Astrocyte of the cerebellum (primary cell): Measurements from ENCODE around the gene NISCH.

ENCODE experiments used
- DNase-seq: peaks from one replicate; pipeline ENCODE4 v3.0.0-alpha.2; 2011; ENCODE audit warnings: low read depth
- H3K4me3 ChIP-seq: 2 replicates; pipeline ENCODE4 v1.5.1; 2011; ENCODE audit warnings: mild to moderate bottlenecking, low read depth, low read length, moderate library complexity
- CTCF ChIP-seq: IDR thresholded peaks from 2 replicates; pipeline ENCODE4 v1.5.1; 2012; ENCODE audit warnings: low read length, low read depth, moderate library complexity, mild to moderate bottlenecking; ENCODE audit errors: missing control alignments
- in situ Hi-C: cut with HindIII; loops from 2 replicates; pipeline ENCODE4 v1.10.0; 2017; ENCODE audit warnings: low sequenced_read_pairs

NISCH gene

DNA sequence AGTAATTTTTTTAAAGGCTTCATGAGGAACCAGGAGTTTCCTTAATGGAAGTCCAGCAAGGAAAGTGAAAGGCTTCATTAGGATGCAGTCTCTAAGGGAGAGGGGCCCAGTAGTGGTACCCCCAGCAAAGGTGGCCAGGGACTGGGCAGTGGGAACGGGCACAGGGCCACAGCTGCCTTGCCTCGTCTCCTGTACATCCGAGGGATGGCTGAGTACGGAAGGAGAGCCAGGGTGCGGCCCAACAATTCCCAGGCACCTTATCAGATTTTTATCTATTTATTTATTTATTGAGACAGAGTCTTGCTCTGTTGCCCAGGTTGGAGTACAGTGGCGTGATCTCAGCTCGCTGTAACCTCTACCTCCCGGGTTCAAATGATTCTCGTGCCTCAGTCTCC lies 25.0 kb upstream of the NISCH start:
- H3K4me3 ChIP-seq, result no peak overlapping the region
- no peak for TF ChIP-seq CTCF
- in situ Hi-C loops, result no loop called here
- DNase-seq, result no peak

DNA sequence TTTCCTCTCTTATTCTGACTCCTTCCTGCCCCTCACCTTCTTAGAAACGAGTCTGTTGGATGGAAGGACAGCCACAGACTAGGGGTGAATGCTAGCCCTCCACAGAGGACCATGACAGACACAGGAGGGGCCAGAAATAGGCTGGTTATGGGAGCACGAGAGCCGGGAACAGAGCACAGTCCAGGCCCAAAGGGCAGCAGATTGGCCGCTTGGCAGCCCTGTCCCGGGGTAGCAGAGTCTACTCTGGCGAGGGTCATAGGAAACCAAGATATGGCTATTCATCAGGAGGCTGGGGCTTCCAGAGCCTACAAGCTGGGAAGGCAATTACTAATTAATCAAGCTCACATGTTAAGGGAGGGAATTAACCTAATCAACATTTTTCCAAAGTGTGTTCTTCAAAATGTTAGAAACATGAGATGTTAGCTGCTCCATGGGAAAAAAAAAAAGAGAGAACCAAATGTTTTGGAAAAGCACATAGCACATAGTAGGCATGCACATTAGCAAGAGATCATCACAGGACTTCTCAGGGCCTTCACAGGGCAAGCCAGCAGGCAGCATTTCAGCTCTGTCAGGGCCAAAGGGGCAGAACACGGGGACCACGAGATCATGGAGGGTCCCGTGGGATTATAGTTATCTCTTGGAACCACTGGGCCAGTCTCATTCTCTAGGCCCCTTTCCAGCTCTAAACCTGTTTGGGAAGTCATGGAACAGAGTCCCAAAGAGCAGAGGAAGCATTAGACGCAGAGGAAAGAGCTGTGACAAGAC lies 23.8 kb upstream of the NISCH start:
- TF ChIP-seq CTCF, result no peak
- in situ Hi-C loops, result no loop called here
- H3K4me3 ChIP-seq, result no peak overlapping the region
- no peak for DNase-seq

- no peak overlapping the region for H3K4me3 ChIP-seq
- no peak for TF ChIP-seq CTCF
- in situ Hi-C loops, result no loop called here
- no peak for DNase-seq
These were observed 23.2 kb upstream of the NISCH start for GRCh38 chr3:52432225-52432624.

- in situ Hi-C loops, result no loop called here
- no peak for DNase-seq
- no peak for TF ChIP-seq CTCF
- H3K4me3 ChIP-seq, result no peak overlapping the region
These were observed 22.7 kb upstream of the NISCH start for GRCh38 chr3:52432691-52433141.

- in situ Hi-C loops, result no loop called here
- no peak for TF ChIP-seq CTCF
- DNase-seq, result no peak
- H3K4me3 ChIP-seq, result no peak overlapping the region
These were observed 21.9 kb upstream of the NISCH start for GRCh38 chr3:52433328-52433995.

DNA sequence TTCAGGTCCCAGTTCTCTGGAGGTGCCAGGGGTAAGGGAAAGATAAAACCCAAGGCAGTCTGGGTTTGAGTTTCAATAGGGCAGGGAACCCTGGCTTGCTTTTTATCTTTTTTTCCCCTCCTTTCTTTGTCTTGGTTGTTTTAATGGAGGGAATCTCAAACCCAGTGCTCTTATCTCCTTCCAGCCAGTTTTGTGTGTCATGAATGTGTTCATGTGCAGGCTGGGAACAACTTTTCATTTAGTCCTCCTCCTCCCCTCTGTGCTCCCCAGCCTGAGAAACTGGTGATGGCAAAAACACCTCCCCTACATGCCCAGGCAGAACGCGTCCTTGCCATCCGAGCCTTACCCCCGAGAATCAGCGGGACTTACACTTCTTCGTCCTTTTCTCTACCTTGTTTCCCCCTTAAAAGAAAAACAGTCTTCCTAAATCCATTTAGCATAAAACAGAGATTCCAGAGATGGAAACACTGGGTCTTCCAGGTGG lies 21.4 kb upstream of the NISCH start:
- TF ChIP-seq CTCF, result no peak
- no peak for DNase-seq
- H3K4me3 ChIP-seq, result no peak overlapping the region
- in situ Hi-C loops, result no loop called here
